SK-N-SH (cell line): ENCODE measurements around the gene TTC19. TPM values are rescaled to one million over a fixed set of nuclear protein-coding genes. Genes with fewer than 3 reads are reported as not detected.
A peak's percentile ranks its signal among the peaks of the same experiment; 100 is the strongest.

Experiments
- CTCF ChIA-PET: fragments of 300-600, 350-600 bp; formaldehyde crosslinking; extraction: SDS; loops from one replicate; lab custom pipeline; 2021; lab: Yijun Ruan, JAX
- POLR2A ChIA-PET: fragments of 350-600 bp; sonication (Branson Sonifier 250); formaldehyde crosslinking; extraction: SDS; loops from one replicate; lab custom pipeline; 2020; ENCODE audit warnings: antibody characterized with exemption, inconsistent platforms; lab: Yijun Ruan, JAX
- DNase-seq: peaks from one replicate; pipeline ENCODE4 v3.0.0; 2012
- H2AFZ ChIP-seq: fragments of 200-600 bp; sonication (generic); 2 replicates; pipeline ENCODE4 v1.8.1; 2016; ENCODE audit warnings: antibody characterized with exemption, mild to moderate bottlenecking, low read depth
- H3F3A ChIP-seq: fragments of 200-600 bp; sonication (generic); replicated peaks from 2 replicates; pipeline ENCODE3; 2016; ENCODE audit warnings: antibody characterized with exemption, mild to moderate bottlenecking; ENCODE audit not compliant: insufficient read depth
- H3K27ac ChIP-seq, 2 experiments: fragments of 200-500 bp in 1 of 2; fragments of 200-600 bp in 1 of 2; sonication (Bioruptor generic) in 1 of 2; sonication (generic), shearing (Covaris generic) in 1 of 2; 2 replicates each; pipeline versions ENCODE4 v1.5.1 to v1.6.1; 2014 to 2016; ENCODE audit warnings: low read depth in 2 of 2, inconsistent platforms in 1 of 2, low read length in 1 of 2, mild to moderate bottlenecking in 1 of 2, mixed read lengths in 1 of 2
- H3K27me3 ChIP-seq: fragments of 200-600 bp; sonication (generic), shearing (Covaris generic); 2 replicates; pipeline ENCODE4 v1.6.1; 2016; ENCODE audit warnings: mixed run types; ENCODE audit not compliant: insufficient read depth
- H3K36me3 ChIP-seq, 2 experiments: fragments of 200-500 bp in 1 of 2; fragments of 200-600 bp in 1 of 2; sonication (Bioruptor generic) in 1 of 2; sonication (generic) in 1 of 2; replicated peaks in 1 of 2; 2 replicates each; pipeline versions ENCODE3 to v1.5.1; 2014 to 2016; ENCODE audit warnings: low read length in 1 of 2, mild to moderate bottlenecking in 1 of 2; ENCODE audit not compliant: insufficient read depth in 2 of 2, control insufficient read depth in 1 of 2
- H3K4me1 ChIP-seq, 2 experiments: fragments of 200-500 bp in 1 of 2; fragments of 200-600 bp in 1 of 2; sonication (Bioruptor generic) in 1 of 2; sonication (generic), shearing (Covaris generic) in 1 of 2; 2 replicates each; pipeline versions ENCODE4 v1.5.1 to v1.6.1; 2014 to 2016; ENCODE audit warnings: low read depth in 1 of 2, low read length in 1 of 2, mixed run types in 1 of 2; ENCODE audit not compliant: insufficient read depth in 2 of 2, control insufficient read depth in 1 of 2
- H3K4me2 ChIP-seq: fragments of 200-600 bp; sonication (generic), shearing (Covaris generic); 2 replicates; pipeline ENCODE4 v1.6.1; 2017; ENCODE audit warnings: mixed run types
- H3K4me3 ChIP-seq, 2 experiments: fragments of 200-500 bp in 1 of 2; fragments of 200-600 bp in 1 of 2; sonication (Bioruptor generic) in 1 of 2; sonication (generic), shearing (Covaris generic) in 1 of 2; 2 replicates each; pipeline versions ENCODE4 v1.5.1 to v1.8.1; 2014 to 2016; ENCODE audit warnings: low read depth in 2 of 2, inconsistent platforms in 1 of 2, low read length in 1 of 2, mild to moderate bottlenecking in 1 of 2, mixed read lengths in 1 of 2, moderate library complexity in 1 of 2
- H3K79me2 ChIP-seq: fragments of 200-600 bp; sonication (generic); 2 replicates; pipeline ENCODE4 v1.8.1; 2017; ENCODE audit warnings: mild to moderate bottlenecking; ENCODE audit not compliant: insufficient read depth
- H3K9ac ChIP-seq: fragments of 200-600 bp; sonication (generic); 2 replicates; pipeline ENCODE4 v1.6.1; 2017; ENCODE audit warnings: mixed run types
- H3K9me2 ChIP-seq: fragments of 200-600 bp; sonication (generic); 2 replicates; pipeline ENCODE4 v1.6.1; 2017; ENCODE audit warnings: mixed run types
- H3K9me3 ChIP-seq: fragments of 200-600 bp; sonication (generic); 2 replicates; pipeline ENCODE4 v1.6.1; 2017; ENCODE audit warnings: mixed run types, mild to moderate bottlenecking, moderate library complexity
- H4K20me1 ChIP-seq: fragments of 200-600 bp; sonication (generic); 2 replicates; pipeline ENCODE4 v1.6.1; 2017; ENCODE audit warnings: mild to moderate bottlenecking, mixed run types; ENCODE audit not compliant: insufficient read depth
- EP300 ChIP-seq, 2 experiments: IDR thresholded peaks; 2 replicates each; pipeline versions ENCODE4 v1.4.0 to v1.6.1; 2012; ENCODE audit warnings: borderline replicate concordance in 1 of 2, low read depth in 1 of 2, low read length in 1 of 2
- FOSL2 ChIP-seq: IDR thresholded peaks from 2 replicates; pipeline ENCODE4 v1.4.0; 2012; ENCODE audit warnings: low read depth, mild to moderate bottlenecking, moderate library complexity, borderline replicate concordance
- GATA2 ChIP-seq: sonication (generic); formaldehyde crosslinking; IDR thresholded peaks from 2 replicates; pipeline ENCODE4 v1.5.0; 2020; ENCODE audit warnings: mild to moderate bottlenecking, missing genetic modification reagents
- JUND ChIP-seq: IDR thresholded peaks from 2 replicates; pipeline ENCODE4 v1.4.0; 2012
- RAD21 ChIP-seq: IDR thresholded peaks from 2 replicates; pipeline ENCODE4 v1.6.1; 2012; ENCODE audit warnings: mild to moderate bottlenecking, low read length
- REST ChIP-seq: IDR thresholded peaks from 2 replicates; pipeline ENCODE4 v1.6.1; 2012; ENCODE audit warnings: mild to moderate bottlenecking, low read depth, low read length, moderate library complexity
- RFX5 ChIP-seq: IDR thresholded peaks from 2 replicates; pipeline ENCODE4 v1.6.1; 2012; ENCODE audit warnings: mild to moderate bottlenecking, improper control_type of control experiment, low read length
- RXRA ChIP-seq: IDR thresholded peaks from 2 replicates; pipeline ENCODE4 v1.4.0; 2012; ENCODE audit warnings: low read depth, mild to moderate bottlenecking, borderline replicate concordance
- SIN3A ChIP-seq: IDR thresholded peaks from 2 replicates; pipeline ENCODE4 v1.6.1; 2012; ENCODE audit warnings: low read depth, mild to moderate bottlenecking, low read length, moderate library complexity, borderline replicate concordance
- TAF1 ChIP-seq: IDR thresholded peaks from 2 replicates; pipeline ENCODE4 v1.6.1; 2012; ENCODE audit warnings: low read depth, mild to moderate bottlenecking, low read length, moderate library complexity, borderline replicate concordance
- TCF12 ChIP-seq: IDR thresholded peaks from 2 replicates; pipeline ENCODE4 v1.4.0; 2012
- TEAD4 ChIP-seq: IDR thresholded peaks from 2 replicates; pipeline ENCODE4 v1.4.0; 2012; ENCODE audit warnings: mild to moderate bottlenecking, borderline replicate concordance; ENCODE audit not compliant: insufficient read depth
- WGBS: methylation state at CpG from one replicate; pipeline ENCODE4 v1.1.6; 2017; ENCODE audit warnings: low lambda C conversion rate; 5-methylcytosine and 5-hydroxymethylcytosine counted together
- polyA plus RNA-seq, 3 experiments: library from polyadenylated mRNA; depleted of rRNA; stranded (reverse); fragments of >200 nt; gene quantifications; 2 replicates each; pipeline ENCODE4 v1.2.3, GENCODE V29; 2012

The TTC19 gene
- polyA plus RNA-seq, 1 of the 3 experiments (the other 2 are of a cell fraction) = 6.6 TPM

GRCh38 chr17:15999974-16000827, 577 bp downstream of the TTC19 start:
- no peak for TF ChIP-seq RXRA
- no peak for TF ChIP-seq JUND
- no peak for TF ChIP-seq REST
- TF ChIP-seq SIN3A = peak; percentile 40; the same call in 1 of the 2 replicates
- TF ChIP-seq TAF1 = no peak
- TF ChIP-seq GATA2 = no peak
- no peak for TF ChIP-seq RFX5
- no peak for TF ChIP-seq RAD21
- TF ChIP-seq, all 33 proteins: peak for 1
- Histone ChIP-seq H3K9ac (peak overlapping the region; percentile 90), H3K27me3 (no peaks in the 10 kb centered on the region), H3K4me3 (peak overlapping the region; percentile 82 to 91), H3K36me3 (peaks cover 43 to 51% of the 10 kb centered on the region in 2 experiments), H3F3A (peaks cover 9% of the 10 kb centered on the region), H3K4me1 (peaks cover 0 to 6% of the 10 kb centered on the region in 2 experiments; a peak in 2 of 4 replicates), H2AFZ (no peak overlapping the region), H3K79me2 (peaks cover 49% of the 10 kb centered on the region), H3K9me2 (no peaks in the 10 kb centered on the region), H4K20me1 (peaks cover 5% of the 10 kb centered on the region; the same call in 1 of the 2 replicates), H3K4me2 (peak overlapping the region; percentile 67), H3K9me3 (no peaks in the 10 kb centered on the region; the same call in 1 of the 2 replicates), H3K27ac (peak overlapping the region; percentile 93 to 95)
- DNase-seq = no peak
- ChIA-PET POLR2A (interaction anchor here (0.8 to 1.4 kb wide), 5 partner anchors 9 to 215 kb away, joined by 3 to 4 read pairs (median 3); partner anchors contain the start of genes ADORA2B and NCOR1), CTCF (interaction anchor here (0.7 to 6.1 kb wide), 5 partner anchors 13 to 216 kb away, joined by 3 to 42 read pairs (median 3); partner anchors contain the start of gene ADORA2B)
- 2% methylated on average over 30 of the region's 64 CpGs for WGBS

GRCh38 chr17:16001226-16001897, 1.7 kb downstream of the TTC19 start:
- DNase-seq = no peak

More at GRCh38 chr17:16001226-16001897, 1.7 kb downstream of the TTC19 start:
- Histone ChIP-seq H3K9me2 (no peaks in the 10 kb centered on the region), H2AFZ (no peak overlapping the region), H3K9me3 (no peaks in the 10 kb centered on the region; the same call in 1 of the 2 replicates), H3K79me2 (peaks cover 40% of the 10 kb centered on the region), H3K4me3 (peak overlapping the region; percentile 82 to 91), H3K27ac (no peak overlapping the region)
- POLR2A ChIA-PET = no interaction called here
- CTCF ChIA-PET = interaction anchor here (1.1 to 6.1 kb wide), 2 partner anchors 56 to 173 kb away, joined by 3 to 42 read pairs; partner anchors contain the start of gene ADORA2B
- no peak for TF ChIP-seq FOSL2
- no peak for TF ChIP-seq TEAD4
- no peak for TF ChIP-seq EP300 (IDR thresholded peaks at IDR 0.05; ENCODE audit: borderline replicate concordance in 1 of 2, low read depth in 1 of 2, low read length in 1 of 2)
- TF ChIP-seq TAF1 = no peak
- TF ChIP-seq SIN3A = no peak
- no peak for TF ChIP-seq TCF12
- TF ChIP-seq, all 33 proteins: peak for 0
- Histone ChIP-seq H3K4me1 (peaks cover 0 to 6% of the 10 kb centered on the region in 2 experiments; a peak in 2 of 4 replicates), H3K27me3 (no peaks in the 10 kb centered on the region), H3K9ac (no peak overlapping the region), H3K36me3 (peaks cover 52 to 60% of the 10 kb centered on the region in 2 experiments), H3K4me2 (peak overlapping the region; percentile 67), H3F3A (peaks cover 9% of the 10 kb centered on the region), H4K20me1 (peaks cover 5% of the 10 kb centered on the region; the same call in 1 of the 2 replicates)
